GM19238 (cell line): ENCODE measurements around the gene FTCD.
"Not testable (repeated sequence)": the region's sequence is repeated elsewhere in the genome, so short reads cannot be mapped to it uniquely, and the experiment has no call there.

Source experiments
- DNase-seq: peaks from one replicate; pipeline ENCODE4 v3.0.0; 2011; ENCODE audit warnings: low spot score; ENCODE audit not compliant: insufficient read length

Gene FTCD

DNA sequence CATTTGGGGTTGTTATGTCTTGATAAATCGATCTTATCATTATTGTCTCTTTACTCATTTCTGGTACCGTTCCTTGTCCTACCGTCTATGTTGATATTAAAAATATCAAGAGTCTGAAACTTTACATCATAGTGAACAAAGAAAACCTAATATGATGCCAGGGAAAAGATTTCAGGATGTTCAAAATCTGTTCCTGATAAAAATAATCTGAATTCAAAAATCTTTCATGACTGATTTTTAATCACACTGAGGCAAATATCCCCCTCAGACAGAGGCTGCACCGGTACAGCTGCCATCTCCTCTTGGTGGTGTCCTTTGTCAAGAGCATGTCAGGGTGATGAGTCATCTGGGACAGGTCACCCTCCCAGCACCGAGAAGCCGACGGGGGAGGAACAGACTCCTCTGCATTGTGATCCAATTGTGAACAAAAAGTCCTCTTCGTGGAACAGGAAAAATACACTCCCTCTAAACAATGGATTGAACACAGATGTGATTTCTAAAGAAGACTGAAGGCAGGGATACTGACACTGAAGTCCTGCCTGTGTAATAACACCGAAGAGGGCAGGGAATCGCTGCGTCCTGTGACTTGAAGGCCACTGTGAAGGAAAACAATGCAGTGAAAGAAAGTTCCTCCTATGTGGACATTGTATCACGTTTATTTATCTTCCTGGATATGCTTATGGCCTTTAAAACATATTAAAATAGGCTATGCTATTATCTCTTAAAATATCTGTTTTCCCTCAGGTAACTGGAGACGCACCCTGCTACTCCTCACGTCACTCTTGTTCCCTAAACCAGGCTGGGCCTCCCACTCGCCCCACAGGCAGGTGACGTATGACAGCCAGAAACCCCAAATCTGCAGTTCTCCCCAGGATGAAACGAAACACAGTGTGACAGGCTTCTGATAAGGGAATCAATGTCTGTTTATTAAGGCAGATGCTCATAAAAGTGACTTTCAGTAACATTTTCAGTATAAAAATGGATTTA is 33.1 kb upstream of the FTCD start:
- no peak for DNase-seq

DNA sequence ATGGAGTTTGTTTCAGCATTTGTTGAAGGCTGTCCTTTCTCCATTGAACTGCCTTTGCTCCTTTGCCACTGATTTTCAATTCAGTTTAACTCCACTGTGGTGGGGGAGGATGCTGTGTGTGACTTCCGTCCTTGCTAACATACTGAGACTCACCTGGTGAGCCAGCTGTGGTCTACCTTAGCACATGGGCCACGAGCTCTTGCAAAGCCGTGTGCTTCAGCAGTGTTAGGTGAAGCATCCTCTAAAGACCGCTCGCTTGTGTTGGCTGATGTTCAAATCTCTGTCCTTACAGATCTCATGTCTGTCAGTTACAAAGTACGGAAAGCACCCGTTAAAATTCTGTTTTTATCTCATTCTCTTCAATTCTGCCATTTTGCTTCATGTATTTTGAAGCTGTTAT is 32.4 kb upstream of the FTCD start:
- no peak for DNase-seq

DNA sequence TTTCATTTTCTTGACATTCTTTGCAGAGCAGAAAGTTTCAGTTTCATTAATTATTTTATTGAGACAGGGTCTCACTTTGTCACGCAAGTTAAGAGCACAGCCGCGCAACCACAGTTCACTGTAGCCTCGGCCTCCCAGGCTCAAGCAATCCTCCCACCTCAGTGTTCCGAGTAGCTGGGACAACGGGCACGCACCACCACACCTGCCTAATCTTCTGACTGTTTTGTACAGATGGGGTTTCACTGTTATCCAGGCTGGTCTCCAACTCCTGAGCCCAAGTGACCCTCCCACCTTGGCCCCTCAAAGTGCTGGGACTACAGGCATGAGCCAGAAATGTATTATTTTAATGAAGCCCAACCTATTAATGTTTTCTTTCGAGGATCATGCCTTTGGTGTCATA is 31.9 kb upstream of the FTCD start:
- DNase-seq = no peak

DNA sequence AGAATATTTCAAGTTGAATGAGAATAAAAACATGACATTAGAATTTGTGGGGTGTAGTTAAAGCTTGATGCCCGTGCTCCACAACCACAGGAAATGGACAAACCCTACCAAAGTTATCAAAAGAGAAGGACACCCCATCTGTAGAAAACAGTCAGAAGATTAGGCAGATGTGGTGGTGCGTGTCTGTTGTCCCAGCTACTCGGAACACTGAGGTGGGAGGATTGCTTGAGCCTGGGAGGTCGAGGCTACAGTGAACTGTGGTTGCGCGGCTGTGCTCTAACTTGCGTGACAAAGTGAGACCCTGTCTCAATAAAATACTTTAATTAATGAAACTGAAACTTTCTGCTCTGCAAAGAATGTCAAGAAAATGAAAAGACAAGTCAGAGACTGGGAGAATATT is 30.3 kb upstream of the FTCD start:
- no peak for DNase-seq

- DNase-seq = peak; percentile 30
Observed at GRCh38 chr21:46184625-46185555, 29.5 kb upstream of the FTCD start.

GRCh38 chr21:46183910-46184624 is 28.7 kb upstream of the FTCD start, which contains the start of gene SPATC1L:
SPATC1L (minus strand) TSS chr21:46184459; CDS start chr21:46182816, 1,643 bp downstream.
- DNase-seq = peak; percentile 41

- DNase-seq = not testable (repeated sequence)
Observed at GRCh38 chr21:46183337-46183909, 28.0 kb upstream of the FTCD start.

DNA sequence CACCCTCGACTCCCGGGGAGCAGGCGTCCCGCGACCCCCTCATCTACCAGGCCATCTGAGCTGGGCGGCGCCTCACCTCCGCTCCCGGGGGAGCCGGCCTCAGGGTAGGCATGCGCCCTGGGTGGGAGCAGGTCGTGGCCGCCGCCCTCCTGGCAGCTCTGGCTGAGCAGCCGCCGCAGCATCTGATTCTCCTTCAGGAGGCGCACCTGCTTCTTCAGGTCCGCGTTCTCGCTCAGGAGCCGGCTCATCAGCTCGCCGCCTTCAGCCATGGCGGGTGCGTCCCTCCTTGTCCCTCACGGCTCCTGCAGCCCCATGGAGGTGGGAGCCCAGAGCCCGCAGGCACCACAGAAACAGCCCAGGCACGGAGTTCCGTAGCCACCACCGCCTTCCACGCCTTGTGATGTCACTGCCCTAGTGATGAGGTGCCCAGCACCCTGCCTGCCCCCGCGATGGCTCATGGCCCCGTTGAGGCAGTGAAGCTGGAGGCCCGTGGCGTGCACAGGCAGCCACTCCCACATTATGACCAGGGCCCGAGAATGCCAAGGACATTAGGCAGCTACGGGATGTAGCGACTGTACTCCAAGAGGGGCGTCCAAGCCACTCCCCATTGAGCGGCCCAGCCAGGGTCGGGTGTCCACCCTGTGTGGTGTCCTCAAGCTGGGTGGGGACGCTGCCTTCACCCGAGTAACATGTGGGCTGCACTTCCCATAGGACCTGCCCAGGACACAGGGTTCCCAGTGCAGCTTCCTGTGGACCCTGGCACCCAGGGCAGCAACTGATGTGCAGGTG is 27.4 kb upstream of the FTCD start:
- no peak for DNase-seq

DNA sequence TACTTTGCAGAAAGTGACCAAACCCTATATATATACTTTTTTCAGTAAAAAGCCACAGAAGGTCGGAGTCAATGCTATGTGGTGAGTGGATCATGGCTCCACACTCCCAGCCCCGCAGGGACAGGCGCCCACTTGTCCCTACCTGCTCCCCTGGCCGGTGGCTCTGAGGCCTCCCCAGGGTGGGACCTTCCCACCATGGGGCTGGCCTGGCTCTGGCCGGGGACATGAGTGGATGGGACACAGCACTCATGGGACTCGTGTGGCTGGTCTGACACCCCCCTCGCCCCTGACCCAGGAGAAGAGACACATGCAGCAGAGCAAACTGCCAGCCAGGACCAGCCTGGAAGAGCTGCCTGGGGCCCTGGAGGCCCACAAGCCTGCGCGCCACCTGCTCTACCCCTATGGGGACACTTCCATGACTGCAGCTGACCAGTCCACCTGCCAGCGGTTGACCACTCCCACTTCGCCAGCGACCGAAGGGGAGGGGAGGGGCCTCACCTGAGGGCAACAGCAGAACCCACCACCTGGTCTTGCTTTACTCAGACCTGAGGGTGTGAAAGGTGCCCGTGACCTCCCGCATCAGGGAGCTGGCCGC is 26.7 kb upstream of the FTCD start:
- DNase-seq = no peak

DNA sequence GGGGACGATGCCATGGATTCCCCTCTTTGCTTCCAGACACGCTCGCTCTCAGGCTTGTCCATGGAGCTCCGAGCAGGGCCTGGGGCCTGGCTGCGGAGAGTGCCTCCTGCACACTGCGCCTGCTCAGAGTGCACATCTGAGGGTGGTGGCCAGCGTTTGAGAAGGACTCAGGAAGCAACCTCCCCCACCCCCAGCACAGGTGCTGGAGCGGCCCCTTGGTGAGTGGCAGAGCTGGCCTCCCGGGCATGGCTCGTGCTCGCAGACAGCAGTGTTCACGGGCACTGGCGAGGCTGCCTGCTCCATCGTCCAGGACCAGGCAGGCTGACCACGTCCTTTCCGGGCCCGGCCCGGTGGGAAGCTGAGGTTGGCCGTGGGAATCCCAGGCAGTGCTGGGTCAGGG is 26.1 kb upstream of the FTCD start:
- no peak for DNase-seq

GRCh38 chr21:46180778-46181391 is 25.5 kb upstream of the FTCD start:
- no peak for DNase-seq

DNA sequence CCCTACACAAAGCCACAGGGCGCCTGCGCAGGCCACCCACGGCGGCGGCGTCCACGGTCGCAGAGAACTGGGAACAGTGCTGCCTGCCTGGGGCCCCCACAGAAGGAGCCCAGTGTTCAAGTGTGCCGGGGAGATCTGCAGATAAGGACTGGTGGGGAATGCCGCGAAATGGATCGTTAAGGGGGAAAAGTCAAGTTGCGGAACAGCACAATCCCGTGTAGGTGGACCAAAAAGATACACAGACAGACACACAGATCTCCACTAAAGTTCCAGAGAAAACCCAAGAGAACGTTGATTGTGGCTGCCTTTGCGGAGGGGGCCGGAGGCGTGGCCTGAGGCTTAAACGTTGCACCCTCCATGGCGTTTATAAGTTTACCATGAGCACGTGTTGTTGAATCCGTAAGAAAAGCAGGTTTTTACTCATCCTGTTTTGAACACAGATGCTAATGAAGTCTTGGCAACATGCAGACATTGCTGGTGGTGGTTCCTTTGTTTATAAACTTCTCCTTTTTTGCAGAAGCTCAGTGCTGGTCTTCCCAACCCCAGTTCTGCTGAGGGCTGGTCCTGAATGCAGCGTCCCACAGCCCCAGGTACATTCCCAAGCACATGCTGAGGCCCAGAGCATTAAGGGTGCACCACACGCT is 24.8 kb upstream of the FTCD start:
- DNase-seq = no peak

DNA sequence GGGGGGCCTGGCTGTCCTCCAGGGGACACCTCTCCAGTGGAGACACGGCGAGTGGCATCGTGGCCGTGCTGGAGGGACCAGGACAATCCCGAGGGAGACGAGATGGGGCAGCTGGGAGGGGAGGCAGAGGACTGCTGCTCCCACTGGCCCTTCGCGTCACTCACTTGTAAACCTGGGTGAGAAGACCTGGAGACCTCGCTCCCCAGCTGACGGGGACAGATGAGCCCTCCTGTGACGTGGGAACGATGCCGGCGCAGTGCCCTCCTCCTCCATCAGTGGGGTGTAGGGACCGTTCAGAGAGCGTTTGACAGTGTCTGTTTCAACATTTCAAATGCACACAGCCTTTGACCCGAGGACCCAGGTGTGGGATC is 24.3 kb upstream of the FTCD start:
- no peak for DNase-seq

GRCh38 chr21:46178961-46179360 is 23.6 kb upstream of the FTCD start:
- no peak for DNase-seq

DNA sequence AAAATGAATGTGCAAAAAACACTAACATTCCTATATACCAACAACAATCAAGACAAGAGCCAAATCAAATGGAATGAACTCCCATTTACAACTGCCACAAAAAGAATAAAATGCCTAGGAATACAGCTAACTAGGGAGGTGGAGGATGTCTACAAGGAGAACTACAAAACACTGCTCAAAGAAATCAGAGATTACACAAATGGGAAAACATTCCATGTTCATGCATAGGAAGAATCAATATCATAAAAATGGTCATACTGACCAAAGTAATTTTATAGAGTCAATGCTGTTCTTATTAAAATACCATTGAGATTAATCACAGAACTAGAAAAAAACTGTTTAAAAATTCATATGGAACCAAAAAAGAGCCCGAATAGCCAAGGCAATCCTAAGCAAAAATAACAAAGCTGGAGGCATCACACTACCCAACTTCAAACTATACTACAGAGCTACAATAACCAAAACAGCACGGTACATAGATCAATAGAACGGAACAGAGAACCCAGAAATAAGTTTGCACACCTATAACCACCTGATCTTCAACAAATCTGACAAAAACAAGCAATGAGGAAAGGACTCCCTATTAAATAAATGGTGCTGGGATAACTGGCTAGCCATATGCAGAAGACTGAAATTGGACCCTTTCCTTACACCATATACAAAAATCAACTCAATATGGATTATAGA is 21.2 kb upstream of the FTCD start:
- not testable (repeated sequence) for DNase-seq

- DNase-seq = no peak
Observed at GRCh38 chr21:46173573-46173972, 18.2 kb upstream of the FTCD start.

GRCh38 chr21:46172863-46173528 is 17.6 kb upstream of the FTCD start:
- no peak for DNase-seq
